Astrocyte (in vitro differentiated cells and primary cell): ENCODE results near the gene USP36.

Experiments used
- EZH2 ChIP-seq: IDR thresholded peaks from 2 replicates; pipeline ENCODE4 v1.6.1; 2012; ENCODE audit warnings: mild to moderate bottlenecking, low read length, inconsistent platforms; ENCODE audit not compliant: insufficient read depth
- TF ChIP-seq, protein P1 (sequence below): IDR thresholded peaks from 2 replicates; pipeline ENCODE4 v1.5.1; 2011; ENCODE audit warnings: low read depth, mild to moderate bottlenecking, inconsistent platforms, low read length, moderate library complexity; ENCODE audit not compliant: insufficient read depth

DNA sequence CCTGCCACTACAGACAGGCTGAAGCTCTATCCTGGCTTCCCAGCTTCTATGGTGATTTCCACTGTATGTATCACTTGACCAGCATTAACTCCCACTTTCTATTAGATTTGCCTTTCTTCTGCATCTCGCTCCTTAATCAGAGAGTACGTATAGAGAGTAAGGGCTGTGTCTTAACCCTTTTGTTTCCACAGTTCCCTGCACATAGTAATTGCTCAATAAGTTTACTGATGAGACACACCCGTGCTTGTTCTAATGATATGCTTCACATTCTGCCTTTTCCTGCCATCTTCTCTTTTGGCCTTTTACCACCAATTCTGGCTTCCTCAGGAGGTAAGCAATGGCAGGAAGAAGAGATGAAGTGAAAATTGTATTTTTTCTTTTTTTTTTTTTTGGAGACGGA lies 20.6 kb upstream of the USP36 start:
- TF ChIP-seq, protein P1, sequence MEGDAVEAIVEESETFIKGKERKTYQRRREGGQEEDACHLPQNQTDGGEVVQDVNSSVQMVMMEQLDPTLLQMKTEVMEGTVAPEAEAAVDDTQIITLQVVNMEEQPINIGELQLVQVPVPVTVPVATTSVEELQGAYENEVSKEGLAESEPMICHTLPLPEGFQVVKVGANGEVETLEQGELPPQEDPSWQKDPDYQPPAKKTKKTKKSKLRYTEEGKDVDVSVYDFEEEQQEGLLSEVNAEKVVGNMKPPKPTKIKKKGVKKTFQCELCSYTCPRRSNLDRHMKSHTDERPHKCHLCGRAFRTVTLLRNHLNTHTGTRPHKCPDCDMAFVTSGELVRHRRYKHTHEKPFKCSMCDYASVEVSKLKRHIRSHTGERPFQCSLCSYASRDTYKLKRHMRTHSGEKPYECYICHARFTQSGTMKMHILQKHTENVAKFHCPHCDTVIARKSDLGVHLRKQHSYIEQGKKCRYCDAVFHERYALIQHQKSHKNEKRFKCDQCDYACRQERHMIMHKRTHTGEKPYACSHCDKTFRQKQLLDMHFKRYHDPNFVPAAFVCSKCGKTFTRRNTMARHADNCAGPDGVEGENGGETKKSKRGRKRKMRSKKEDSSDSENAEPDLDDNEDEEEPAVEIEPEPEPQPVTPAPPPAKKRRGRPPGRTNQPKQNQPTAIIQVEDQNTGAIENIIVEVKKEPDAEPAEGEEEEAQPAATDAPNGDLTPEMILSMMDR, result no peak
- no peak for TF ChIP-seq EZH2
